HCT116 (cell line): ENCODE measurements around the gene PRKX. TPM values are rescaled to one million over a fixed set of nuclear protein-coding genes. Genes with fewer than 3 reads are reported as not detected.

ENCODE experiments used
- ATAC-seq: fragments of 200-7000 bp; cut with Tn5 transposase; 2 replicates; pipeline ENCODE4 v1.9.1; 2020; ENCODE audit warnings: mild to moderate bottlenecking, moderate library complexity
- BruUV-seq: library from RNA; stranded (reverse); fragments of 400-500 nt; replicated peaks from 2 replicates; lab custom pipeline; 2021; lab: Mats Ljungman, UMichigan
- CTCF ChIA-PET: fragments of 300-600 bp; sonication (Branson Sonifier 250); formaldehyde crosslinking; loops from one replicate; lab custom pipeline; 2021; ENCODE audit warnings: antibody characterized with exemption; lab: Charles Lee
- POLR2A ChIA-PET: fragments of 300-600, 350-600 bp; sonication (Branson Sonifier 250); formaldehyde crosslinking; loops from one replicate; lab custom pipeline; 2021; ENCODE audit warnings: antibody characterized with exemption; lab: Charles Lee
- RAD21 ChIA-PET, 2 experiments: fragments of 300-600 bp; sonication (Branson Sonifier 250); formaldehyde crosslinking; loops; one replicate each; lab custom pipeline; 2023; ENCODE audit warnings: low total read pairs in 2 of 2; ENCODE audit not compliant: uncharacterized antibody in 2 of 2, unreplicated experiment in 2 of 2, low non-redundant PET in 1 of 2; lab: Charles Lee
- DNase-seq: peaks from one replicate; pipeline ENCODE4 v3.0.0-alpha.2; 2010; ENCODE audit warnings: low read depth, low spot score
- H2AFZ ChIP-seq: fragments of 200-600 bp; shearing (Covaris generic), sonication (generic); 2 replicates; pipeline ENCODE4 v1.6.1; 2017; ENCODE audit warnings: low read depth, mixed run types, mixed read lengths, antibody characterized with exemption, low read length; ENCODE audit not compliant: poor library complexity, severe bottlenecking
- H3K27ac ChIP-seq: 2 replicates; pipeline ENCODE4 v1.5.1; 2012; ENCODE audit warnings: low read depth, low read length
- H3K27me3 ChIP-seq: fragments of 200-600 bp; sonication (generic); 2 replicates; pipeline ENCODE4 v1.6.1; 2016; ENCODE audit warnings: mixed run types, low read length, mixed read lengths; ENCODE audit not compliant: insufficient read depth
- H3K36me3 ChIP-seq, 2 experiments: fragments of 200-500 bp in 1 of 2; fragments of 200-600 bp in 1 of 2; sonication (Bioruptor generic) in 1 of 2; sonication (generic) in 1 of 2; 2 replicates each; pipeline versions ENCODE4 v1.5.1 to v1.6.1; 2014 to 2016; ENCODE audit warnings: low read length in 2 of 2, inconsistent platforms in 1 of 2, mixed read lengths in 1 of 2, mixed run types in 1 of 2; ENCODE audit not compliant: insufficient read depth in 2 of 2, control insufficient read depth in 1 of 2
- H3K4me1 ChIP-seq, 2 experiments: fragments of 200-600 bp in 1 of 2; sonication (generic) in 1 of 2; 2 replicates each; pipeline versions ENCODE4 v1.5.1 to v1.6.1; 2012 to 2017; ENCODE audit warnings: low read length in 2 of 2, inconsistent platforms in 1 of 2, mild to moderate bottlenecking in 1 of 2, mixed read lengths in 1 of 2, mixed run types in 1 of 2, moderate library complexity in 1 of 2; ENCODE audit not compliant: insufficient read depth in 2 of 2, control insufficient read depth in 1 of 2
- H3K4me2 ChIP-seq: fragments of 200-600 bp; sonication (generic); 2 replicates; pipeline ENCODE4 v1.6.1; 2017; ENCODE audit warnings: mixed run types, low read length, mixed read lengths
- H3K4me3 ChIP-seq, 2 experiments: fragments of 200-600 bp in 1 of 2; sonication (generic) in 1 of 2; replicated peaks in 1 of 2; 2 replicates each; pipeline ENCODE4 v1.5.1; 2011 to 2016; ENCODE audit warnings: low read length in 2 of 2, control low read depth in 1 of 2, low read depth in 1 of 2, mild to moderate bottlenecking in 1 of 2, mixed read lengths in 1 of 2, mixed run types in 1 of 2
- H3K79me2 ChIP-seq: fragments of 200-600 bp; sonication (generic); 2 replicates; pipeline ENCODE4 v1.6.1; 2017; ENCODE audit warnings: mild to moderate bottlenecking, mixed run types, low read length, moderate library complexity, mixed read lengths; ENCODE audit not compliant: insufficient read depth
- H3K9ac ChIP-seq: fragments of 200-600 bp; sonication (generic); 2 replicates; pipeline ENCODE4 v1.6.1; 2016; ENCODE audit warnings: low read length, mixed read lengths
- H3K9me2 ChIP-seq: fragments of 200-600 bp; sonication (generic), shearing (Covaris generic); 2 replicates; pipeline ENCODE4 v1.6.1; 2017; ENCODE audit warnings: mixed run types, mild to moderate bottlenecking, moderate library complexity; ENCODE audit not compliant: insufficient read depth
- H3K9me3 ChIP-seq, 2 experiments: fragments of 200-500 bp in 1 of 2; fragments of 200-600 bp in 1 of 2; sonication (Bioruptor generic) in 1 of 2; sonication (generic) in 1 of 2; 2 replicates each; pipeline ENCODE4 v1.6.1; 2014 to 2017; ENCODE audit warnings: low read length in 2 of 2, mixed read lengths in 2 of 2, inconsistent platforms in 1 of 2, low read depth in 1 of 2, mild to moderate bottlenecking in 1 of 2, mixed run types in 1 of 2, moderate library complexity in 1 of 2; ENCODE audit not compliant: control insufficient read depth in 1 of 2, insufficient read depth in 1 of 2
- H4K20me1 ChIP-seq: fragments of 200-600 bp; sonication (generic), shearing (Covaris generic); 2 replicates; pipeline ENCODE4 v1.6.1; 2017; ENCODE audit warnings: mixed run types, mild to moderate bottlenecking, moderate library complexity; ENCODE audit not compliant: insufficient read depth
- CTCF ChIP-seq, 3 experiments: fragments of 200-600 bp in 1 of 3; sonication (generic) in 1 of 3; IDR thresholded peaks in 2 of 3; conservative IDR thresholded peaks in 1 of 3; 2 replicates each; pipeline ENCODE4 v1.5.1; 2012 to 2017; ENCODE audit warnings: low read depth in 2 of 3, low read length in 2 of 3, antibody characterized with exemption in 1 of 3, borderline replicate concordance in 1 of 3, control low read depth in 1 of 3, mild to moderate bottlenecking in 1 of 3, mixed read lengths in 1 of 3, mixed run types in 1 of 3, moderate library complexity in 1 of 3; ENCODE audit not compliant: insufficient read depth in 1 of 3
- ELF1 ChIP-seq: IDR thresholded peaks from 2 replicates; pipeline ENCODE4 v1.6.1; 2012; ENCODE audit warnings: low read depth, borderline replicate concordance
- EZH2 ChIP-seq: fragments of 200-600 bp; sonication (generic); IDR thresholded peaks from 2 replicates; pipeline ENCODE4 v1.6.1; 2017; ENCODE audit warnings: antibody characterized with exemption, mixed run types
- EZH2phosphoT487 ChIP-seq: fragments of 200-600 bp; IDR thresholded peaks from 2 replicates; pipeline ENCODE4 v1.6.1; 2018; ENCODE audit warnings: antibody characterized with exemption, borderline replicate concordance
- POLR2A ChIP-seq: IDR thresholded peaks from 2 replicates; pipeline ENCODE4 v1.7.0; 2011; ENCODE audit warnings: borderline replicate concordance; ENCODE audit not compliant: insufficient read depth, insufficient read length; ENCODE audit errors: extremely low read depth
- POLR2AphosphoS5 ChIP-seq: IDR thresholded peaks from 2 replicates; pipeline ENCODE4 v1.6.1; 2011; ENCODE audit warnings: mild to moderate bottlenecking, low read depth, low read length, moderate library complexity
- RAD21 ChIP-seq: IDR thresholded peaks from 2 replicates; pipeline ENCODE4 v1.6.1; 2012; ENCODE audit warnings: low read depth, mild to moderate bottlenecking
- REST ChIP-seq: IDR thresholded peaks from 2 replicates; pipeline ENCODE4 v1.6.1; 2012; ENCODE audit warnings: low read depth
- SP1 ChIP-seq: IDR thresholded peaks from 2 replicates; pipeline ENCODE4 v1.6.1; 2012; ENCODE audit warnings: low read depth
- ZBTB33 ChIP-seq: IDR thresholded peaks from 2 replicates; pipeline ENCODE4 v1.6.1; 2011; ENCODE audit warnings: mild to moderate bottlenecking, low read length, moderate library complexity; ENCODE audit not compliant: insufficient replicate concordance; ENCODE audit errors: extremely low read depth
- intact Hi-C: fragments of 100-400 bp; cut with micrococcal nuclease; formaldehyde crosslinking; loops from 2 replicates; pipeline ENCODE4 v1.10.0; 2022
- total RNA-seq: library from RNA; stranded (reverse); gene quantifications from one replicate; pipeline ENCODE4 v1.2.1, GENCODE V29; 2021; ENCODE audit not compliant: unreplicated experiment

The PRKX gene
- total RNA-seq, 1 experiment from 2014 or later = 26.7 TPM

DNA sequence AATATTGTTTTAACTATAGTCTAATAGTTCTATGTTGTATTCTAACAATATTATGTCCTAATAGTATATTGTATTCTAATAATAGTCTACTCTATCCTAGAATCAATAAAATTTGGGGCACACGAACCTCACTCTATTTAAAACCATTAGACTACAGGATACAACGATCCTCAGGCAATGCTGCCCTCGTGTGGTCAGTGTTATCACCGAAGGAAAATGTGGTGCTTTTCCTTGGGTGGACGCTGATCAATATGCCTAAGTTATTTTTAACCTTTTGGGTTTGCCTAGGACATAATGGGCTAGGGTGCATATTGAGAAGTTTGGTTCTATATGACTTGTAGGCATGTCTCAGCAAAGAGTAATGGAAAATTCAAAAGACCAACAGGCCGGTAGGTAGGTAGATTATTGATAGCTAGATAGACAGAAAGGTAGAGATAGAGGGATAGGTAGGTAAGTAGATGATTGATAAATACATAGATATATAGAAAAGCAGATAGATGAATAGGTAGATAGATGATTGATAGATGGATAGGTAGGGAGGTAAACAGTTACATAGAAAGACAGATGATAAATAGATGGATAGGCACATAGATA lies 75.1 kb downstream of the PRKX start:
- RAD21 ChIA-PET = no interaction called here
- Histone ChIP-seq H3K27ac (no peak overlapping the region), H3K36me3 (no peaks in the 10 kb centered on the region)
- intact Hi-C loops = loop anchor here (1.0 to 10.0 kb wide), 4 partner anchors 394 to 764 kb away; no protein-coding TSS in a partner anchor
- TF ChIP-seq CTCF (IDR thresholded peaks at IDR 0.05 in 2 of 3, conservative IDR thresholded peaks at IDR 0.05 in 1 of 3; ENCODE audit: borderline replicate concordance in 1 of 3, insufficient read depth in 1 of 3, low read depth in 2 of 3, low read length in 2 of 3) (peak; percentile 32 to 59 (median 41); a peak in 4 of 6 replicates), RAD21 (peak; percentile 56), SP1 (no peak)
- TF ChIP-seq, all 23 proteins: peak for 2
- no peaks in the 10 kb centered on the region for H3K79me2 ChIP-seq
- DNase-seq (peak; percentile 7), ATAC-seq (no peak)
- H3K9me2 ChIP-seq = no peaks in the 10 kb centered on the region
- no peak overlapping the region for H3K9ac ChIP-seq
- no peaks in the 10 kb centered on the region for H3K9me3 ChIP-seq
- BruUV-seq = no TSS peak
- H3K4me1 ChIP-seq = no peaks in the 10 kb centered on the region
- CTCF ChIA-PET = interaction anchor here (1.0 kb wide), 1 partner anchor 521 kb away, joined by 5 read pairs; no protein-coding TSS in a partner anchor
- no peaks in the 10 kb centered on the region for H3K27me3 ChIP-seq
- no peak overlapping the region for H2AFZ ChIP-seq
- H3K4me3 ChIP-seq = no peak overlapping the region
- POLR2A ChIA-PET = no interaction called here
- H4K20me1 ChIP-seq = no peaks in the 10 kb centered on the region
- no peak overlapping the region for H3K4me2 ChIP-seq

DNA sequence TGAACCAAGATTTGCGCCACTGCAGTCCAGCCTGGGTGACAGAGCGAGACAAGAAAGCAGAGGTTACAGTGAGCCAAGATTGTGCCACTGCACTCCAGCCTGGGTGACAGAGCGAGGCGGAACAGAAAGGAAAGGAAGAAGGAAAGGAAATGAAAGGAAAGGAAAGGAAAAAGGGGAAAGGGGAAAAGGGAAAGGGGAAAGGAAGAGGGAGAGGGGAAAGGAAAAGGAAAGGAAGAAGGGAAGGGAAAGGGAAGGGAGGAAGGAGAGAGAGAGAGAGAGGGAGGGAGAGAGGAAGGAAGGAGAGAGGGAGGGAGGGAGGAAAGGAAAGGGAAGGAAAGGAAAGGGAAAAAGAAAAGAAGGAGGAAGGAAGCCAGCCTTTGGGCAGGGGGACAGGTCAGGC lies 76.6 kb downstream of the PRKX start:
- no peak for DNase-seq
- H3K27ac ChIP-seq = no peak overlapping the region
- no peak for TF ChIP-seq ZBTB33
- TF ChIP-seq POLR2AphosphoS5 = no peak
- no peak for TF ChIP-seq EZH2
- no peak for TF ChIP-seq REST
- TF ChIP-seq EZH2phosphoT487 = no peak
- TF ChIP-seq RAD21 = no peak
- TF ChIP-seq ELF1 = no peak
- no peak for TF ChIP-seq POLR2A
- TF ChIP-seq, all 23 proteins: peak for 0
- Histone ChIP-seq H4K20me1 (no peaks in the 10 kb centered on the region), H3K4me3 (no peak overlapping the region), H2AFZ (no peak overlapping the region), H3K4me1 (no peaks in the 10 kb centered on the region), H3K4me2 (no peak overlapping the region), H3K27me3 (no peaks in the 10 kb centered on the region), H3K79me2 (no peaks in the 10 kb centered on the region), H3K9me3 (no peaks in the 10 kb centered on the region), H3K36me3 (no peaks in the 10 kb centered on the region), H3K9me2 (no peaks in the 10 kb centered on the region), H3K9ac (no peak overlapping the region)
- intact Hi-C loops = loop anchor here (10.0 kb wide), 1 partner anchor 762 kb away; no protein-coding TSS in a partner anchor
- BruUV-seq = no TSS peak
- ChIA-PET RAD21 (no interaction called here), POLR2A (no interaction called here), CTCF (no interaction called here)
- no peak for ATAC-seq
